NCI-H526 treated with DMSO at 0.1 percent for 48 hours (cell line): ENCODE measurements around the gene MPV17.

ENCODE experiments used
- DNase-seq: peaks from one replicate; lab custom pipeline; 2025; lab: John Stamatoyannopoulos, UW

MPV17 gene

DNA sequence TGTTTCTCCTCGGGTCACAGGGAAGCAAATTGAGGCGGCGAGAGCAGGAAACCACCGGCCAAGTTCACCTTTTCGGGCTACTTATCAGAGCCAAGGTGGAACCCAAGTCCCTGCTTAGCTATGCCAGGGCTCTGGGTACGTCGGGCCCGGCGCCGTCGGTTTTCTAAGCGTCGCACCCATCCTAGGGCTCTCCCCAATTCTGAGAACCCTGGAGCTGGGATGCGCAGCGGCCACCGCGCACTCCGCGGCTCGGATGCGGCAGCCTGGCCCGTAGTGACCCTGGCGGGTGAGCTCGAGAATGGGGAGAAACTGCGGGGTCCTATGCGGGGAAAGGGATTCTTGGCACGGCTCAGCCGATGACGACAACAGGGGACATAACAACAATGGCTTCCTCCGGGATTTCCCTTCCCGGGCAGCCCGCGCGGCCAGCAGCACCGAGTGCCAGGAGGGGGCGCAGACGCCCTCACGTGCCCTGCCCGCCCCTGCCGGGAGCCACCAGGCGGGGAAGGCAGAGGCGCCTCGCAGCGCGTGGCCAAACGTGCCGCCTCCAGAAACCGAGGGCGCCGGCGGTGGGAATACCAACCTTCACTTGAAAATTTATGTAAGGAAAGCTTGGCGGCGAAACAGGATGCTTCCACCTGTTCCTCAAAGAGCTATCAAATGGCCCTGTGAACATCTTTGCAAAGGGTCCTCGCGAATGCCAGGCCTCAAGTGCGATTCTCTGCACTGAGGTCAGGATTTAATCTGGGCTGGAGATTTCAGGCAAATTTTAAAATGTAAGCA lies 58.0 kb downstream of the MPV17 start:
- DNase-seq, result peak; percentile 19

DNA sequence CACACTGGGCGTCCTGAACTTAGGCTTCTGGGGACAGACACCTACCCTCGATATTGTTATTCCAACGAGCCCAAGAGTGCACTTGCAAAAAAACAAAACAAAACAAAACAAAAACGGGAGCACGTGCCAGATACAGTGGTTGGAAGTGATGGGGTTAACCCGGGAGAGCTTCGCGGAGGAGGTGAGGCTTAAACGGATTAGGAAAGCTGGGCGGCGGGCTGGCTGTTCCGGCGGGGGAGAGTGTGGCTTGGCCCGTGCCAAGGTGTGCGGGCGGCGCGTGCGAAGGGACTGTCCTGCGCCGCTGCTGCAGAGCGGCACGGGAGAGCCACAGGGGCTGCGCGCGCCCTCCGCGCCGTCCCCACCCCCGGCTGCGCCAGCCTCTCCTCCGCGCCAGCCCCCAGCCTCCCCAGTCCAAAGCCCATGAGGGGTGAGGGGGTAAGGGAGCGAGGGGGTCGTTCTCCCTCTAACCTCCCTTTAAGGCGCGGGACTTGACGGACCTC lies 58.6 kb downstream of the MPV17 start:
- no peak for DNase-seq

DNA sequence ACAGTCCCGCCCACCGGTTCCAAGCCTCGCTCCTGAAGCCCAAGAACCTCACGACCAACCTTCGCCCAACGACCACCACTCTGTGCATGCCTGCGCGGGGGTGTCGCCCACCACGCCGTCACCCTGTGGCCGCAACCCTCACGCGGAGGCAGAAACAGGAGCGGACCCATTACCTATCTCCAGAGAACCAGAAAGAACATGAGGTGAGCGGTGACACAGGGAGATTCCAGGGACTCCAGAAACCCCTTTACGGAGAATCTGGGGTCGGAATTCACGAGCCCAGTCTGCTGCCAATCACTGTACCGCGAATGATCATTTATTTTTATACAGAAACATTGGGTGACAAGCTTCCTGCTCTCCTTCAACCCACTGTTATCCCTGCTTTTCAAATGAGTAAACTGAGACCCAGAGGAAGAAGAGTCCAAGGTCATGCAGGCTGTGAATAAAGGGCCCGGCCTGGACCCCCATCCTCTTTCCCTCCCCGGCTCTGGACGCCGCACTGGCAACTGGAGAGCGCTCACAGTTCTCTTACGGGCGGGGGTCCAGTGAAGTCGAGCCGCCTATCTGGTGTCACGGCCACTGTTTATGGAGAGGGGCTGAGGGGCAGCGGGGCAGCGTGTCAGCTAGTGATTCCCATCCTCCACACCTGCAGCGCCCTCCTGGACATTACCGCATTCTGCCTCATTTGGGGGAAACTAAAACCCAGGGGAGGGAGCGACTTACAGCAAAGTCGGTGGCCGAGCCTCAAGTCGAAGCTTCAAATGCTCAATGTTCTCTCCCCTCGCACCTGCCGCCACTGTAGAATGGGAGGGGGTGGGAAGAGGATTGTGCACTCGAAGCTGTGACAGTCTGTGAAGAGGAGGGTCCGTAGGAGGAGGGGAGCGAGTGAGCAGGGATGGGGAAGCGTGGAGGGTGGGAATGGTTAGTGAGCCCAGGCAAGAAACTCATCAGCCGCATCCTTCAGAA lies 59.3 kb downstream of the MPV17 start:
- DNase-seq, result no peak

DNA sequence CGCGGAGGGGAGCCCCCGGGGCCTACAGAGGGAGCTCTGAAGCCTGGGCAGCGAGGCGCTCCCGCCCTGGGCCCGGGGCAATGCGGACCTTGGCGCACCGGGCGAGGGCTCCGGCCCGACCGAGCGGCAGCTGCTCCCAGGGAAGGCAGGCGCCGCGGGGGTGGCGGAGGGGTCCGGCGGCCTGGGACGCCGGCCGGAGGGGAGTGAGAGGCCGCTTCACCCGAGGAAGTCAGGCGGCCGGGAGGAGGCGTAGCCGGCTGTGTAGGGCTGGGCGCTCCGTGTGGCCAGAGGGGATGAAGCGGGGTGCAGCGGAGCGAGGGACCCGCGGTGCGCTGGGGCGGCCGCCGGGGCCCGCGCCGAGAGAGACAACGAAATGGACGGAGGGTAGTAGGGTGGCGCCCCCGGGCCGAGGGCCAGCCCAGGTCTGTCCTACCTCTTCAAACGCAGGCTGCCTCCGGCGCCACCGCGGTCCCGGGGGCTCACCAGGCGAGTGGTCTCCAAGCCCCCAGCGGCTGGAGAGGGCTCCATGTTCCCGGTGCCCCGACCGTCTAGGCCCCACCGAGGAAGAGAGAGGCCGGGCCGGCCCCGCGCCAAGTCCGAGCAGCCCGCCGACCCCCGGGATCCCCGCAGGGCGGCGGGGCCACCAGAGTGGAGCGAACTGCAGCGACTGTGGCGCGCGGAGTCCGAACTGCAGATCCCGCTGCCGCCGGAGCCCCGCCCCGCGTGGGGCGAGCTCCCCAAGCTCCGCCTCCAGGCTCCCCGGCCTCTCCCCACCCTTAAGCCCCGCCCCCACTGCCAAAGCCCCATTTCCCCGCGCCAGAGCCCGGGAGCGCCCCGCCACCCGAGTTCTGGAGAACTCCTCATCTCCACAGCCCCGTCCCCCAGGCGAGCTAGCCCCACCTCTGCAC lies 60.3 kb downstream of the MPV17 start, which contains the start of gene SLC30A3:
Gene SLC30A3, minus strand, starts transcription at position 669 of the 908 bp plus-strand sequence. Its CDS starts 141 bp downstream, at position 528.
- no peak for DNase-seq

DNA sequence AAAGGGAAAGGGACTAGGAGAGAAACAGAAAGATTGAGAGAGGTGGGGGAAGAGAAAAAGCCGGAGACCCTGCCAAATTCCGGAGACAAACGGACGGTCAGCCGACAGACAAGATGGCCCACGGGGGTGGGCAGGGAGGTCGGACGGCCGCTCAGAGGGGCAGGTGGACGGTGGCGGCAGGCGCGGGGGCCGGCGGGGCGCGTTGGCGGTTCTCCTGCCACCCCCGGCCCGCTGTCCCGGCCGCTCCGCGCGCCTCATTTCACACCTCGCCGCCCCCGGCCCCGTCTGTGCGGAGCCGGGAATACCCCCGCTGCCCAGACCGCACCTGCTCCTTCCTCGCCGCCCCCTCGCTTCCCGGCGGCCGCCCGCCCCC lies 61.0 kb downstream of the MPV17 start:
- no peak for DNase-seq

DNA sequence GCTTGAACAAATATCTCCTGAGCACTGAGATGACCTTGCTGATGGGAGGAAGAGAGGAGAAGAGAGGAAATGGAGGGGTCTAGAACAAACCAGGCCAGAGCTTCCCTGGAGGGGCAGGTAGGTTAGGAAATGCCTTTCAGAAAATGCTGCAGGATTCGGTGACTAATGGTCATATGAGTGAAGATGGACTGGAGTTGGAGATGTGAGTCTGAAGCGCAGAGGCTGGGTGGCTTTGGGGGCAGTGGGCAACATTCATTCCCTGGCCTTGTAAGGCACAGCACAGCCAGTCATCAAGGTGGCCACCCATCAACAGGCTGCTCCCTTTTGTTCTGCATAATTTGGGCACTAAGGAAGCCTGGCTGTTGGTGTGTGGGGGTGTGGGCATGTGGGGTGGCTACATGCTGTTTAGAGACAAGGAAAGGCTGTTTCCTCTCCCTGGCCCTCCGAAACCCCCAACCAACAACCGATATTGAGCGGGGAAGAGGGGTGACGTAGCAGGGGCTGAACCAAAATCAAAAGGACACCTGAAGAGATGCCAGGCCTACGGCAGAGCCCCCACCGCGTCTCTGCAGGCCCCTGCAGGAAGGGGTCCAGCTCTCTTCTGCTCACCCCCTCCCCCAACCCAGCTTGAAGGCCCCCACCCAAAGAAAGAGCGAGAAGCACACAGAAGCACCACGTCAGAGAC lies 61.5 kb downstream of the MPV17 start:
- DNase-seq, result no peak
